ENCODE data around the gene TENT5A.

TENT5A gene

GRCh38 chr6:81739230-81740195, 13.0 kb downstream of the TENT5A start:
- no peak overlapping the region for H3K4me3 ChIP-seq (ENCODE audit: control insufficient read depth, low read depth, low read length)
- no peak for TF ChIP-seq CTCF (conservative IDR thresholded peaks at IDR 0.05; ENCODE audit: control insufficient read depth, insufficient read depth, low read depth, low read length)
- DNase-seq (ENCODE audit: low read depth) = no peak

GRCh38 chr6:81736428-81736827, 16.1 kb downstream of the TENT5A start:
- no peak for TF ChIP-seq CTCF (conservative IDR thresholded peaks at IDR 0.05; ENCODE audit: control insufficient read depth, insufficient read depth, low read depth, low read length)
- H3K4me3 ChIP-seq (ENCODE audit: control insufficient read depth, low read depth, low read length) = no peak overlapping the region
- DNase-seq (ENCODE audit: low read depth) = no peak

GRCh38 chr6:81735756-81736380, 16.6 kb downstream of the TENT5A start:
- DNase-seq (ENCODE audit: low read depth) = peak; percentile 49
- no peak for TF ChIP-seq CTCF (conservative IDR thresholded peaks at IDR 0.05; ENCODE audit: control insufficient read depth, insufficient read depth, low read depth, low read length)
- no peak overlapping the region for H3K4me3 ChIP-seq (ENCODE audit: control insufficient read depth, low read depth, low read length)

- no peak for DNase-seq (ENCODE audit: low read depth)
- TF ChIP-seq CTCF (conservative IDR thresholded peaks at IDR 0.05; ENCODE audit: control insufficient read depth, insufficient read depth, low read depth, low read length) = no peak
- H3K4me3 ChIP-seq (ENCODE audit: control insufficient read depth, low read depth, low read length) = no peak overlapping the region
Measured at GRCh38 chr6:81734500-81735150, 17.9 kb downstream of the TENT5A start.

GRCh38 chr6:81734081-81734480, 18.4 kb downstream of the TENT5A start:
- peak; percentile 23 for TF ChIP-seq CTCF (conservative IDR thresholded peaks at IDR 0.05; ENCODE audit: control insufficient read depth, insufficient read depth, low read depth, low read length)
- no peak overlapping the region for H3K4me3 ChIP-seq (ENCODE audit: control insufficient read depth, low read depth, low read length)
- no peak for DNase-seq (ENCODE audit: low read depth)

- H3K4me3 ChIP-seq (ENCODE audit: control insufficient read depth, low read depth, low read length) = no peak overlapping the region
- DNase-seq (ENCODE audit: low read depth) = peak; percentile 59
- TF ChIP-seq CTCF (conservative IDR thresholded peaks at IDR 0.05; ENCODE audit: control insufficient read depth, insufficient read depth, low read depth, low read length) = no peak
Measured at GRCh38 chr6:81731814-81732213, 20.7 kb downstream of the TENT5A start.

All from fibroblast of mammary gland (primary cell).